Endothelial cell of umbilical vein (primary cell): Measurements from ENCODE around the gene HSP90AA1.

ENCODE experiments used
- CTCF ChIP-seq, 2 donors: IDR thresholded peaks; 1 replicate in 1 of 2; 2 replicates in 1 of 2; pipeline ENCODE4 v1.5.1; 2011; ENCODE audit warnings: low read length in 2 of 2, mild to moderate bottlenecking in 2 of 2, moderate library complexity in 2 of 2, control low read depth in 1 of 2, inconsistent platforms in 1 of 2, low read depth in 1 of 2; ENCODE audit not compliant: insufficient read depth in 1 of 2; ENCODE audit errors: extremely low read depth in 1 of 2
- EZH2 ChIP-seq: IDR thresholded peaks from 2 replicates; pipeline ENCODE4 v1.6.1; 2012; ENCODE audit warnings: borderline replicate concordance, low read depth, mild to moderate bottlenecking, moderate library complexity, low read length, inconsistent platforms; ENCODE audit not compliant: severe bottlenecking
- JUN ChIP-seq: IDR thresholded peaks from 2 replicates; pipeline ENCODE4 v1.6.1; 2011; ENCODE audit warnings: borderline replicate concordance, low read depth; ENCODE audit not compliant: insufficient read length, insufficient read depth
- POLR2A ChIP-seq: IDR thresholded peaks from 2 replicates; pipeline ENCODE4 v1.6.1; 2012; ENCODE audit warnings: low read depth, mild to moderate bottlenecking, control low read depth, low read length
- POLR2AphosphoS5 ChIP-seq: IDR thresholded peaks from 2 replicates; pipeline ENCODE4 v1.6.1; 2012; ENCODE audit warnings: low read depth, mild to moderate bottlenecking, control low read depth, low read length, moderate library complexity; ENCODE audit not compliant: insufficient read depth
- TF ChIP-seq, protein P1 (sequence below): IDR thresholded peaks from 2 replicates; pipeline ENCODE4 v1.6.1; 2011; ENCODE audit not compliant: insufficient read depth, insufficient read length

GRCh38 chr14:102095231-102095870 lies 8.5 kb upstream of the HSP90AA1 start:
- TF ChIP-seq CTCF (IDR thresholded peaks at IDR 0.05; ENCODE audit: extremely low read depth in 1 of 2, insufficient read depth in 1 of 2, low read depth in 1 of 2, low read length in 2 of 2) (no peak), POLR2A (no peak), EZH2 (no peak), JUN (no peak), POLR2AphosphoS5 (no peak)
- TF ChIP-seq, protein P1, sequence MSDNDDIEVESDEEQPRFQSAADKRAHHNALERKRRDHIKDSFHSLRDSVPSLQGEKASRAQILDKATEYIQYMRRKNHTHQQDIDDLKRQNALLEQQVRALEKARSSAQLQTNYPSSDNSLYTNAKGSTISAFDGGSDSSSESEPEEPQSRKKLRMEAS, result no peak
